GM21360 (cell line): Measurements from ENCODE around the gene CSK.

Experiments
- ATAC-seq: cut with Tn5 transposase; IDR thresholded peaks from one replicate; pipeline ENCODE4 v1.9.1; 2021; ENCODE audit warnings: mild to moderate bottlenecking, moderate library complexity; ENCODE audit not compliant: unreplicated experiment

The CSK gene

DNA sequence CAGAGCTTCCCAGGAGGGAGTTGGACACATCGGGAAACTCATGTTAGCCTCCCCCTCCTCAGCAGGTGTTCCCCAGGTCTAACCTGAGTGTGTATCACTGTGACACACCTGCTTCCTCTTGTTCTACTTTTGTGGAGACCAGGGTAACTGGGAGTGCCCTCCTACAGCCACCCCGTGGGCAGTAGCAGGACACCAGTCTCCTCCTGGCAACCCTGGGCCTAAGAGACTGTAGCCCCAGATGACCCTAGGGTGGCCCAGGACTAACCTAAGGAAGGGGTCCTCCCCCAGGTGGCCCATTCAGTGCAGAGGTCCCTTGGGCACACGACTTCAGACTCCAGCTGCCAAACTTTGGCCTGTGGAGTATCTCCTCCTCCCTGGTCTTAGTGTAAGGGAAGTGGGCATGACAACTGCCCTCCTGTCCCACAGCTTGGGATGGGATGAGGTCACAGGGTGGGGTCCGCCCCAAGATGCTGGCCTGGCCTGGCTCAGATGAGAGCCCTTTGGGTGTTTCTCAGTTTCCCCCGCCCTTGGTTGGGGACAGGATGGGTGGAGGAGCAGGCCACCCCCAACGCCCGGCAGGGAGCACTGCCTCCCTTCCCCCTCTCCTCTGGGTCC is 4.8 kb downstream of the CSK start:
- ATAC-seq = no peak

DNA sequence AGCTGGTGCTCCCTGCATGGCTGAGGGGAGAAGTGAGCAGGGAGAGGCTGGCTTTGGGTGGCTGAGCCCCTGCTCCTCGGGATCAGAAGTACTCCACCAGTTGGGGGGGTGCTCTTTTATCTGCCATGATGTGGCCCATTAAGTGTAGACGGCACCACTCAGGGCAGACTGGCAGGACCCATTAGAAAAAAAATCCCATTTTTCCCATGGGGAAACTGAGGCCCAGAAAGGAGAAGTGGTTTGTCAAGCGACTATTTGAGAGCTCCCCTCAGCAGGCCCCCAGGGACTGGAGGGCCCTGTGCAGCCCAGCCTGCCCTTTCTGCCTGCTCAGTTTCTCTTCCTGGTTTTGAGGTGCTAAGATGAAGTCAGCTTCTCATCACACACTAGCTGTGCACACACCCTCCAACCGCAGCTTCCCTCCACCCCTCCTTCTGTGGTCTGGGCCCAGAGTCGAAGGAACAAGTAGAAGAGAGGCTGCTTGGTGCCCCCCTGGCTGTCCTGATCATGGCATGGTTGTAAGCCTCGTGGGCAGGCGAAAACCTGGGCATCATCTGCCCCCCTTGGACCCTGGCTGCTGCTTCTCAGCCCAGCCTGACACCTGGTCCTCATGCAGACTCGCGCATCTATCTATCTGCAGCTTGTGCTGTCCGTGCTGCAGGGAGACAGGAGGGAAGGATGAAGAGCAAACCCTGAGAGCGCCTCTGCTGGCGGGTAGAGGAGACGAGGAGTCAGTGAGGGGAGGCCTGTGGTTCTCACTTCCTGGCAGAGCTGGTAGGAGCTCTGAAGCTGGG is 5.6 kb downstream of the CSK start:
- peak; percentile 38 for ATAC-seq

GRCh38 chr15:74788042-74788682 is 6.3 kb downstream of the CSK start:
- no peak for ATAC-seq

DNA sequence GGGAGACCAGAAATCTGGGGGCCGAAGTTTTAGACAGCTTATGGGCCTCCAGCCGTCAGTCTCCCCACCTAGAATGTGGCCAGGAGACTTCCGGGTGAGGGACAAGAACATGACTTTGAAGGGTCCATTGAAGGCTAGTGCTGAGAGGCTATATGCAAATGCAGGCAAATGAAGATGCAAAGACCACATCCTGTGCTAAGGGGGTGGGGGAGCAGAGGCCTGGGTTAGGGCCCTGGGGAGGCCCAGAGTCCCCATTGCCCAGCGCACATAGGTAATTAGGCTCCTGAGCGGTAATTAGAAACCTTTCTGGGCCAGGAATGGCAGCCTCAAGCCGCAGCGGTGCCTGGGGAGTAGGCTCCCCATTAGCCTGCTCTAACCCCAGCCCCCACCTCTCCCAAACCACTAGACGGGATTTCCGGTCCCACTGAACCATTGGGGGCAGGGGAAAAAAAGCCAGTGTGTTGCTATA is 6.8 kb downstream of the CSK start:
- ATAC-seq = peak; percentile 19

DNA sequence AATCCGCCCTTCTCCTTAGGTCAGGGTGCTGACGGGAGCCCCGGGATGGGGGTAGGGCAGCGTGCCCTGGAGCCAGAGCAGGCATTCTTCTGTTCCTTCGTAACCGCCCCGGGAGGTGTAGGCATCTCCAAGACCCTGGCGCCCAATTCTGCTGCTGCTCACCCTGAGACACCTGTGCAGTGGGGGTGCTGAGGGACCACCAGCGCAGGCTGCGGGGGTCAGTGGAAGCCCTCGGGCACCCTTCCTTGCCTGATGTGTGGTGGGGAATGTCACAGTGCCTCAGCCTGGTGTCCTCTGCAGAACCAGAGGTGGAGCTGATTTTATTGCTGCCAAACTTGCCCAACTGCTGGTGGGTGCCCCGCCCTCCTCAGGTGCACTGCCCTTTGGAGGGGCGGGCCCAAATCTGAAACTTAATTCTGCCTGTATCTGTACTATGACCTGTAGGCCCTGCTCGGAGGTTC is 7.3 kb downstream of the CSK start:
- no peak for ATAC-seq

- ATAC-seq = no peak
These were observed 7.8 kb downstream of the CSK start for GRCh38 chr15:74789741-74790079.

DNA sequence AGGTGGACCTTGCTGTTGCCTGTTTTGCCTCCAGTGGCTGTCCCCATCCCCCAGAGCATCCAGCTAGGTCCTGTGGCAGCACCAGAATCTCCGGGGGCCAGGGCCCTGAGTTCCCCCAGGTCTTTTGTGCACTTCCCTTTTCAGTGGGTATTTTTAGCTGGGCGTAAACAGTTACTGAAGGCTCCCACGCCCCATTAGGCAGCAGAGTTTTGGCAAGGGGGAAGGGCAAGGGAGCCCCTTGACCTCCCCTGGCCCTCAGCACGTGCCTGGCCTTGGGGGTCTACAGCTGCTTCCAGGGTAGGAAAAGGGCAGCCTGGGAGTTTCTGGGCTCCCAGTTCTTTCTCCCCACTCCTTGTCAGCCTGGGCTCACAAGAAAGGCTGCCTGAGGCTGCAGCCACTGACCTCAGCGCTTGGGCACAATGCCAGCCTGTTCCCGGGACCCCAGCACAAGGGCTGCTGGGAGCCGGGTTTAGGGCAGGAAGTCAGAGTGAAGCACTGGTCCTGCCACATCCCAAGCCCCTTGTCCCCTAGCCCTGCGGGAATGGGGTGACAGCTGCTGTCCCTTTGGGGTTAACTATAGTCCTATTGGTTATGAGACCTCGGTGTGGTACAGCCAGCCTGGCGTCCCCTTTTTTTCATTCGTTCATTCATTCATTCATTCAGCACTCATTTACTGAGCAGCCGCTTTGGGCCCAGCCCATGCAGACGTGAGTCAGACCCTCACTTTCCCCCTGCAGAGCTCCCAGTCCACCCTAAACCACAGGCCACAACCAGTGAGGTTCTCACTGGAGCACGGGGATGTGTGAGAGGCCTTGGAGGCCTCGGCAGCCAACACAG is 8.4 kb downstream of the CSK start:
- no peak for ATAC-seq

GRCh38 chr15:74791007-74791406 is 9.1 kb downstream of the CSK start:
- ATAC-seq = no peak

DNA sequence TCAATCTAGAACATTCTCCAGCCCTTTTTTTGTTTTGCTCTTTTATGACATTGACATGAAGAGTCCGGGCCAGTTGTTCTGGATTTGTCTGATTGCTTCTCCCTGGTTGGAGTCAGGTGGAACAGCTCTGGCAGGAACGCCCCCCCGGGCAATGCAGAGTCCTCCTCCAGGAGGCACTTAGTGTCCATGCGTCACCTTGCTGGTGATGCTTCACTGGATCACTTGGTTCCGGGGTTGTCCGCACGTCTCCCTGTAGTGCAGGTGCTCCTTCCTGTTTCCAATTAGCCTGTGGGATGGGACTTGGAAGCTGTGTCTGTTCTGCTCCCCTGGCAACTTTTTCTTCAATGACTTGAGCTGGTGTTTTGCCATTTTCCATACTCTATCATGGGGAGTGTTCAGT is 9.8 kb downstream of the CSK start:
- no peak for ATAC-seq

DNA sequence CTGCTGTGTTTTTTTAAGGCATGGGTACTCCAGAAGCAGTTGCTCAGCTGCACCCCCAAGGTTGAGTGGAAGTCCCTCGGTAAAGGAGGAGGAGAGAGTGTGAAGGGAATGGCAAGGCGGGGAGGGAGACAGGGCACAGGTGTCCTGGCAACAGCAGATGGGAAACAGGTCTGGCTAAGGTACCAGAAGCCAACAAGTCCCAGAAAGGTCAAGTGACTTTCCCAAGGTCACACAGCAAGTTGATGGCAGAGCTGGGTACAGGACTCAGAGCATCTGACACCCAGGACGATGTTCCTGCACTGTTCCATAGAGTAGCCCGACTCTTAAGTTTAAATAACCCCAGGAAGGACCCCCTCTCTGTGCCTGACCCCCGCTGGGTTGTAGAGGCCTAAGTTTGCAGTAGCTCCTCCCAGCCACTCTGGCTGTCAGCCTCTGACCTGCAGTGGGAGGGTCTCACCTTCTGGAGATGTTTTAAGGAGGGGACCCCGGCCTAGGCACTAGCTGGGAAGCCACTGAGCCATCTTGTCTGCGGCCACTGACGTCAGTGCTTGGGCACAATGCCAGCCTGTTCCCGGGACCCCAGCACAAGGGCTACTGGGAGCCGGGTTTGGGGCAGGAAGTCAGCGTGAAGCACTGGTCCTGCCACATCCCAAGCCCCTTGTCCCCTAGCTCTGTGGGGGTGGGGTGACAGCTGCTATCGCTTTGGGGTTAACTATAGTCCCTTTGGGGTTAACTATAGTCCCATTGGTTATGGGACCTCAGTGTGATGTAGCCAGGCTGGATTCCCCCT is 10.5 kb downstream of the CSK start:
- no peak for ATAC-seq

DNA sequence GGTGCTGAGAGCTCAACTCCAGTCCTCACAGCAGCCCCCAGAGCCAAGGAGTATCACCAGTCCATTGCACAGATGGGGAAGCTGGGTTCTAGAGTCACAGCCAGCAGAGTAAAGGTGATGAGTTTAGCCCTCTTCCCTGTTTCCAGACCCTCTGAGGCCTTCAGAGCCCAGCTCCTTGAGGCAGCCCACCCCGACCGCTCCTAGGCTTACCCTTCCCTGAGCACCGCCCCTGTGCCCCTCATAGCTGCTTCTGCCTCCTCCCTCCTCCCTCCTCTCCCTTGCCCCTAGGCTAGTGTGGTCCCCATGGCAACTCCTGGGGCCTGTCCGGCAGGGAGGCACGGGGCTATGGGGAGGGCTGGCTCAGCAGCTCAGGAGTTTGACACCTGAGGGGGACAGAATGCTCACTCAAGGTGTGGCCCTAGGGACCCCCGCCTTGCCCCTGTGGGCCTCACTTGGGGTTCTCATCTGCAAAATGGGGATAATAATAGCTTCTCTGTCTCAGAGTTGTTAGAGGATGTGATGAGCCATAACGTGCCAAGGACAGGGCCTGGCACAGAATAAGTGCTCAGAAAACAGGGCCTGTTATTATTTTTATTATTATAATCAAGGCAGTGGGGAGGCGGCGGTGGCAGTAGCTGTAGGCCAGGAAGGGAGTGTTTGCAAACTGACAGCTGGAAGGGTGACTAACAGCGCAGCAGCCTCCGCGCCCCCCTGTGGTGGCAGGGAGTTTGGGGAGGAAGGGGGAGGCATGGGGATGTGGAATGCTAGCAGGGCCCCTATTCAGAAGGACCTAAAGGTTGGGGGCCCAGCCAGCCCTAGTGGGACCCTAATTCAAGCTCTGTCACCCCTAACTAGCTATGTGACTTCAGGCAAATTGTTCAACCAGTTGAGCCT is 11.5 kb downstream of the CSK start:
- ATAC-seq = no peak

DNA sequence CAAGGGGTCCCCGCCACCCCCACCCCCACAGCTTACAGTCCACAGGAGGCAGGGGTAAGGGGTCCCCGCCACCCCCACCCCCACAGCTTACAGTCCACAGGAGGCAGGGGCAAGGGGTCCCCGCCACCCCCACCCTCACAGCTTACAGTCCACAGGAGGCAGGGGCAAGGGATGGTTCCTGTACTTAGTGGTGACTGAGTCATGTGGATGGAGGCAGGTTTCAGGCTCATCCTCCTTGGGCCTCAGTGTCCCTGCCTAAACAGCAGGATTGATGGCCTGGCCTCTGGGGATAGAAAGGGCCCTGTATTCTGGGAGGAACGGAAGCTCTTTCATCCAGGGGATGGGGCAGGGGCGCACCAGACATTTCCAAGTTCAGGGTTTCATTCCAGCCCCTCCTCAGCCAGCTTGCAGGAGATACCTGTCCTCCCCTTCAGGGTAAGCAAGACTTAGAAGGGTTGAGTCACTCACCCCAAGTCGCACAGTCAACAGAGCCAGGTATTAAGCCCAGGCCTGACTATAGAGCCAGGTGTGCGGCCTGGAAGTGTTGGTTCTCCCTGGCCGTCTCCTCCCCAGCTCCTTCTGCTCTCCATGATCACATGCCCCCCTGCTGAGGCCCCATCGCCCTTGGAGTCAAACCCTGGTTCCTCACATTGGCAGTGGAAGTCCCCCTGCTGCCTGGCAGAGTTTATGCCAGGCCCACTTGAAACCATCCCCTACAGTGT is 12.5 kb downstream of the CSK start:
- ATAC-seq = no peak

DNA sequence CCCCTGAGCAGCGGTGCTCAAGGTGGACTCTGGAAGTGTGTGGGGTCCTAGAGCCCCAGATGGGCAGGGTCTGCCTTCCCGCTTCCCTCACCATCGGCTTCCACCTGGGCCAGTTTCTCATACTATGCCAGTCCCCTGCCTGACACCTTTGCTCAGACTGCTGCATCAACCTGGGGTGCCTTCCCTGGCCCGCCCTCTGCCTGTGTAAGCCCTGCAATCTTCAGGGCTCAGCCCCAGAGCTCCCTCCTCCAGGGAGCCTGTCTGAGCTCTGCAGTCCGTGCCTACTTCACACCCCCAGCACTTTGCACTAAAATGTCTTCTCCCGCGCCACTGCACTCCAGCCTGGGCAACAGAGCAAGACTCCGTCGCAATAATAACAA is 13.1 kb downstream of the CSK start:
- no peak for ATAC-seq

DNA sequence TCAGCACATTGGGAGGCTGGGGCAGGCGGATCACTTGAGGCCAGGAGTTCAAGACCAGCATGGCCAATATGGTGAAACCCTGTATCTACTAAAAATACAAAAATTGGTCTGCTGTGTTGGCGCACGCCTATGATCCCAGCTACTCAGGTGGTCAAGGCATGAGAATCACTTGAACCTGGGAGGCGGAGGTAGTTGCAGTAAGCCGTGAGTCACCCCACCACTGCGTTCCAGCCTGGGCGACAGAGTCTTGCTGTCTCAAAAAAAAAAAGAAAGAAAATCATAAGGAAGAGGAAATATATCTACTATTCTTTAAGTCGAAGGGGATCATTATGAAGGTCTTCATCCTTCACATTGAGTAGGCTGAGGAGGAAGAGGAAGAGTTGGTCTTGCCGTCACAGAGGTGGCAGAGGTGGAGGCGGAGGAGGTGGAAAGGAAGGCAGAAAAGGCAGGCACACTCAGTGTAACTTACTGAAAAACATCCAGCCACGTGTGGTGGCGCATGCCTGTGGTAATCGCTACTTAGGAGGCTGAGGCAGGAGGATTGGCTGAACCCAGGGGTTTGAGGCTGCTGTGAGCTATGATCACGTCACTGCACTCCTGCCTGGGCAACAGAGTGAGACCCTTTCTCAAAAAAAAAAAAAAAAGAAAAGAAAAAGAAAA is 14.2 kb downstream of the CSK start:
- no peak for ATAC-seq

GRCh38 chr15:74798388-74799254 is 16.7 kb downstream of the CSK start:
- no peak for ATAC-seq

DNA sequence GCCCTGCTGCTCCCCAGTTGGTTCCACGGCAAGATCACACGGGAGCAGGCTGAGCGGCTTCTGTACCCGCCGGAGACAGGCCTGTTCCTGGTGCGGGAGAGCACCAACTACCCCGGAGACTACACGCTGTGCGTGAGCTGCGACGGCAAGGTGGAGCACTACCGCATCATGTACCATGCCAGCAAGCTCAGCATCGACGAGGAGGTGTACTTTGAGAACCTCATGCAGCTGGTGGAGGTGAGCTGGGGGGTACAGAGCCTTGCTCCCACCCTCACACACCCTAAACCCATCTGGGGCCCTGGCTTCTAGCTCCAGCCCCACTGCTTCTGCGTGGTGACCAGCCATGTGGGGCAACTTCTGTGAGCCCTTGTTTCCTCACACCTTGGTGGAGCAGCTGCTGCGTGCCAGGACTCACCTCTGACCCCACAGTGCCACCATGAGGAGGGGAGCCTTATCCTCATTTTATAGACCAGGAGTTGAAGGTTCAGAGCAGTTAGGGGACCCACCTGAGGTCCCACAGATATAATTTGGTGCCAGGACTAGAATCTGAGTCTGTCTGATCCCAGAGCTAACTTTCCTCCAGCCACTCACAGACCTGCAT is 17.5 kb downstream of the CSK start:
- no peak for ATAC-seq
